ENCODE data around the gene DNAJC4. TPM values are rescaled to one million over a fixed set of nuclear protein-coding genes. Genes with fewer than 3 reads are reported as not detected.

Gene DNAJC4
- total and polyA plus RNA-seq, 2 of the 8 experiments (the other 6 are each of a cell fraction or from before 2014, with no cell fraction given), result 14.6 to 31.0 TPM

- TF ChIP-seq ATF2 (IDR thresholded peaks at IDR 0.05; ENCODE audit: low read length) (no peak), SAP30 (IDR thresholded peaks at IDR 0.05; ENCODE audit: insufficient read depth, insufficient replicate concordance, low read length) (no peak), PHF8 (conservative IDR thresholded peaks at IDR 0.05; ENCODE audit: low read depth, low read length) (no peak), SRF (IDR thresholded peaks at IDR 0.05; ENCODE audit: low read depth, low read length) (no peak)
These were observed 21.4 kb upstream of the DNAJC4 start (continued) for GRCh38 chr11:64208796-64209562.

All from H1 (cell line).